H1 (cell line): ENCODE results near the gene COL12A1. TPM values are rescaled to one million over a fixed set of nuclear protein-coding genes. Genes with fewer than 3 reads are reported as not detected.

ENCODE experiments used
- CTCF ChIA-PET: fragments of 300-600 bp; sonication (Branson Sonifier 250); formaldehyde crosslinking; loops from one replicate; lab custom pipeline; 2021; ENCODE audit not compliant: partially characterized antibody; lab: Charles Lee
- POLR2A ChIA-PET: fragments of 300-600 bp; sonication (Branson Sonifier 250); formaldehyde crosslinking; loops from one replicate; lab custom pipeline; 2021; ENCODE audit warnings: inconsistent platforms; ENCODE audit not compliant: partially characterized antibody; lab: Charles Lee
- DNase-seq, 2 experiments: peaks; one replicate each; pipeline versions ENCODE4 v3.0.0 to v3.0.0-alpha.2; 2010 to 2022; ENCODE audit warnings: low spot score in 2 of 2, low read depth in 1 of 2, mixed read lengths in 1 of 2
- FAIRE-seq: peaks from 2 replicates; lab custom pipeline; 2011; peaks lifted over from hg19 to GRCh38; lab: Jason Lieb, UNC
- H2AFZ ChIP-seq: 2 replicates; pipeline ENCODE4 v1.8.1; 2012; ENCODE audit warnings: low read length, inconsistent platforms
- H2AK5ac ChIP-seq: 2 replicates; pipeline ENCODE4 v1.6.1; 2013; ENCODE audit warnings: low read depth, low read length
- H2BK120ac ChIP-seq: replicated peaks from 2 replicates; pipeline ENCODE3; 2013; ENCODE audit warnings: low read depth, low read length, inconsistent platforms
- H2BK12ac ChIP-seq: 2 replicates; pipeline ENCODE4 v1.6.1; 2013; ENCODE audit warnings: low read depth, low read length
- H2BK15ac ChIP-seq: 2 replicates; pipeline ENCODE4 v1.6.1; 2013; ENCODE audit warnings: low read length
- H2BK20ac ChIP-seq: 2 replicates; pipeline ENCODE4 v1.6.1; 2013; ENCODE audit warnings: low read length
- H2BK5ac ChIP-seq: 2 replicates; pipeline ENCODE4 v1.6.1; 2013; ENCODE audit warnings: low read depth, low read length
- H3K14ac ChIP-seq: 2 replicates; pipeline ENCODE4 v1.6.1; 2013; ENCODE audit warnings: inconsistent platforms; ENCODE audit not compliant: insufficient read length
- H3K18ac ChIP-seq: 2 replicates; pipeline ENCODE4 v1.6.1; 2013; ENCODE audit warnings: low read length; ENCODE audit errors: extremely low read depth
- H3K23ac ChIP-seq: 2 replicates; pipeline ENCODE4 v1.6.1; 2013; ENCODE audit warnings: inconsistent platforms; ENCODE audit not compliant: insufficient read length
- H3K23me2 ChIP-seq: 2 replicates; pipeline ENCODE4 v1.6.1; 2013; ENCODE audit warnings: low read depth, low read length
- H3K27ac ChIP-seq: 2 replicates; pipeline ENCODE4 v1.6.1; 2011; ENCODE audit warnings: low read depth, low read length, inconsistent platforms
- H3K27me3 ChIP-seq, 4 experiments: replicated peaks in 1 of 4; 1 replicate in 1 of 4; 2 replicates in 3 of 4; pipeline versions ENCODE4 v1.6.1 to v1.8.1; 2011 to 2013; ENCODE audit warnings: low read length in 3 of 4, mild to moderate bottlenecking in 3 of 4, inconsistent platforms in 2 of 4, mixed read lengths in 2 of 4, moderate library complexity in 1 of 4; ENCODE audit not compliant: control insufficient read depth in 3 of 4, insufficient read depth in 3 of 4; ENCODE audit errors: extremely low read depth in 1 of 4
- H3K36me3 ChIP-seq, 4 experiments: 2 replicates each; pipeline versions ENCODE4 v1.6.1 to v1.8.1; 2011 to 2013; ENCODE audit warnings: mild to moderate bottlenecking in 4 of 4, low read length in 3 of 4, moderate library complexity in 2 of 4, control low read depth in 1 of 4, inconsistent platforms in 1 of 4; ENCODE audit not compliant: insufficient read depth in 4 of 4, control insufficient read depth in 2 of 4
- H3K4ac ChIP-seq: replicated peaks from 2 replicates; pipeline ENCODE3; 2013; ENCODE audit warnings: low read length, low read depth, mixed read lengths, inconsistent platforms; ENCODE audit not compliant: insufficient read length
- H3K4me1 ChIP-seq, 4 experiments: replicated peaks in 1 of 4; 1 replicate in 1 of 4; 2 replicates in 3 of 4; pipeline versions ENCODE4 v1.6.1 to v1.8.1; 2011 to 2013; ENCODE audit warnings: low read length in 3 of 4, inconsistent platforms in 2 of 4, mixed read lengths in 1 of 4; ENCODE audit not compliant: insufficient read depth in 4 of 4, control insufficient read depth in 3 of 4
- H3K4me2 ChIP-seq, 2 experiments: 2 replicates each; pipeline versions ENCODE4 v1.6.1 to v1.8.1; 2011 to 2013; ENCODE audit warnings: low read depth in 2 of 2, low read length in 2 of 2, control low read depth in 1 of 2, inconsistent platforms in 1 of 2, mild to moderate bottlenecking in 1 of 2; ENCODE audit not compliant: insufficient read depth in 1 of 2
- H3K4me3 ChIP-seq, 4 experiments: fragments of 200-600, 300-600 bp in 1 of 4; sonication (generic), shearing (Covaris generic), sonication (Bioruptor Twin) in 1 of 4; 2 replicates each; pipeline versions ENCODE4 v1.5.1 to v1.8.1; 2011 to 2016; ENCODE audit warnings: low read length in 4 of 4, low read depth in 3 of 4, control low read depth in 2 of 4, inconsistent platforms in 2 of 4, mild to moderate bottlenecking in 2 of 4, mixed read lengths in 1 of 4, moderate library complexity in 1 of 4; ENCODE audit not compliant: insufficient read depth in 2 of 4; ENCODE audit errors: extremely low read depth in 1 of 4
- H3K56ac ChIP-seq: replicated peaks from 2 replicates; pipeline ENCODE3; 2013; ENCODE audit warnings: low read depth, mild to moderate bottlenecking, mixed read lengths, low read length, inconsistent platforms; ENCODE audit not compliant: insufficient read length
- H3K79me1 ChIP-seq: 2 replicates; pipeline ENCODE4 v1.6.1; 2013; ENCODE audit warnings: low read depth, low read length, control low read depth
- H3K79me2 ChIP-seq, 2 experiments: 2 replicates each; pipeline versions ENCODE4 v1.6.1 to v1.8.1; 2012 to 2013; ENCODE audit warnings: low read length in 2 of 2, mild to moderate bottlenecking in 2 of 2, inconsistent platforms in 1 of 2; ENCODE audit not compliant: insufficient read depth in 2 of 2, control insufficient read depth in 1 of 2
- H3K9ac ChIP-seq, 4 experiments: replicated peaks in 1 of 4; 1 replicate in 1 of 4; 2 replicates in 3 of 4; pipeline versions ENCODE4 v1.6.1 to v1.8.1; 2011 to 2013; ENCODE audit warnings: low read depth in 3 of 4, low read length in 3 of 4, control low read depth in 2 of 4, mild to moderate bottlenecking in 2 of 4, moderate library complexity in 2 of 4, inconsistent platforms in 1 of 4; ENCODE audit errors: extremely low read depth in 1 of 4
- H3K9me3 ChIP-seq, 2 experiments: 2 replicates each; pipeline versions ENCODE4 v1.6.1 to v1.8.1; 2012 to 2013; ENCODE audit warnings: mild to moderate bottlenecking in 2 of 2, moderate library complexity in 2 of 2, control low read depth in 1 of 2, inconsistent platforms in 1 of 2, low read depth in 1 of 2, low read length in 1 of 2, mixed read lengths in 1 of 2; ENCODE audit not compliant: insufficient read depth in 2 of 2
- H4K20me1 ChIP-seq, 2 experiments: replicated peaks in 1 of 2; 2 replicates each; pipeline versions ENCODE3 to v1.8.1; 2011 to 2013; ENCODE audit warnings: inconsistent platforms in 2 of 2, low read length in 2 of 2, mild to moderate bottlenecking in 1 of 2; ENCODE audit not compliant: insufficient read depth in 2 of 2, control insufficient read depth in 1 of 2
- H4K5ac ChIP-seq: 2 replicates; pipeline ENCODE4 v1.6.1; 2013; ENCODE audit warnings: low read length, low read depth, mixed read lengths, inconsistent platforms; ENCODE audit not compliant: insufficient read length
- H4K8ac ChIP-seq: 2 replicates; pipeline ENCODE4 v1.8.0; 2013; ENCODE audit warnings: mild to moderate bottlenecking, moderate library complexity, low read length, inconsistent platforms; ENCODE audit not compliant: insufficient read depth; ENCODE audit errors: extremely low read depth
- H4K91ac ChIP-seq: replicated peaks from 2 replicates; pipeline ENCODE3; 2013; ENCODE audit warnings: low read length, mixed read lengths, inconsistent platforms; ENCODE audit not compliant: insufficient read length
- BCL11A ChIP-seq, 2 experiments: IDR thresholded peaks; one replicate each; pipeline ENCODE4 v1.6.1; 2011; ENCODE audit warnings: low read depth in 2 of 2, low read length in 2 of 2, mild to moderate bottlenecking in 2 of 2
- CHD1 ChIP-seq: IDR thresholded peaks from 2 replicates; pipeline ENCODE4 v1.6.1; 2012; ENCODE audit warnings: low read depth, low read length, improper control_type of control experiment
- MAFK ChIP-seq: IDR thresholded peaks from 2 replicates; pipeline ENCODE4 v1.6.1; 2012; ENCODE audit warnings: low read depth, mild to moderate bottlenecking, improper control_type of control experiment, low read length
- WGBS, 2 experiments: shearing (Covaris generic) in 1 of 2; methylation state at CpG; one replicate each; pipeline versions ENCODE4 v1.1.6 to v1.1.7; 2013 to 2015; ENCODE audit warnings: low lambda C conversion rate in 2 of 2, mixed read lengths in 2 of 2, inconsistent platforms in 1 of 2, low coverage in 1 of 2, missing lambda C conversion rate in 1 of 2; ENCODE audit not compliant: insufficient replicate concordance in 2 of 2, insufficient coverage in 1 of 2, insufficient read length in 1 of 2; ENCODE audit errors: extremely low coverage in 1 of 2, missing lambda C conversion rate in 1 of 2; 5-methylcytosine and 5-hydroxymethylcytosine counted together
- polyA plus RNA-seq, 7 experiments: library from polyadenylated mRNA; depleted of rRNA in 3 of 7; stranded (reverse) in 5 of 7; unstranded in 2 of 7; fragments of >200 nt in 5 of 7; fragments of 200-250 nt in 2 of 7; gene quantifications; 1 replicate in 5 of 7; 2 replicates in 1 of 7; 4 replicates in 1 of 7; pipeline versions ENCODE4 v1.2.1 to v1.2.3, GENCODE V29; 2011 to 2013; ENCODE audit warnings: missing spikeins in 2 of 7, mixed read lengths in 2 of 7
- total RNA-seq: library from RNA; stranded (reverse); fragmentation: NEBNext Ultra II Directional; extraction: Animal tissue kit (Norgen Biotek cat#: 25700); gene quantifications from 2 replicates; pipeline ENCODE4 v1.2.1, GENCODE V29; 2021

COL12A1 gene
- total and polyA plus RNA-seq, 2 of the 8 experiments (the other 6 are each of a cell fraction or from before 2014, with no cell fraction given) = 1.4 to 4.7 TPM

DNA sequence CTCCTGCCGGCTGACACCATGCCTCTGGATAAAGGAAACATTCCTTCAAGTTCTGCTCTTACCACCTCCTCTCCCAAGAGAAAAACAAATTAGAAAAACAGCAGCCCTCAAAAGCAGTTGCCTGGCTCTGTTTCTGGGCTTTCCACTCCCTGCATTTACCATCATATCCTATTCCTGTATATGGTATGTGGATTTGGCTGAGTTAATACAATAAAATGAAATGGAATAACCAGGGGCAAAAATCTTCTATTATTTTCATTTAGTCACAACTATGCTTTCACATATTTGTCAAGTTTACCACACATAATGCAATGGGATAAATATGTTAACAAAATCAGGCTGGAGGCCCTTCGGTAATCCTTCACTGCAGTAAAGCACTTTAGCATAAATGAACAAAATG is 34.3 kb downstream of the COL12A1 start:
- Histone ChIP-seq H2AK5ac (no peak overlapping the region), H3K9ac (no peak overlapping the region), H3K79me1 (no peaks in the 10 kb centered on the region), H2BK120ac (no peak overlapping the region), H2BK5ac (no peak overlapping the region), H3K4me2 (no peak overlapping the region), H3K4me1 (no peaks in the 10 kb centered on the region), H2AFZ (no peak overlapping the region), H3K79me2 (no peaks in the 10 kb centered on the region), H2BK12ac (no peak overlapping the region), H3K9me3 (no peaks in the 10 kb centered on the region), H3K18ac (no peak overlapping the region), H3K23me2 (no peaks in the 10 kb centered on the region; the same call in 1 of the 2 replicates), H3K27me3 (peaks cover 0 to 2% (median 0%) of the 10 kb centered on the region in 4 experiments; a peak in 1 of 7 replicates), H3K36me3 (no peaks in the 10 kb centered on the region), H3K14ac (no peak overlapping the region), H4K5ac (no peak overlapping the region), H4K8ac (no peak overlapping the region), H2BK20ac (no peak overlapping the region), H4K20me1 (no peaks in the 10 kb centered on the region), H2BK15ac (no peak overlapping the region), H3K56ac (no peak overlapping the region), H3K4me3 (no peak overlapping the region), H3K4ac (no peak overlapping the region), H3K23ac (no peak overlapping the region), H4K91ac (no peak overlapping the region), H3K27ac (no peak overlapping the region)
- TF ChIP-seq BCL11A (IDR thresholded peaks at IDR 0.05; ENCODE audit: low read depth in 2 of 2, low read length in 2 of 2) = no peak
- no peak for TF ChIP-seq MAFK
- no peak for TF ChIP-seq CHD1
- no peak for DNase-seq
- FAIRE-seq = no peak
- POLR2A ChIA-PET = no interaction called here
- WGBS, 2 experiments = 96% methylated on average over 2 of the region's 2 CpGs; no CpG with 5 or more reads in 1 of the 2 experiments
- CTCF ChIA-PET = interaction anchor here (1.0 kb wide), 1 partner anchor 38 kb away, joined by 3 read pairs; no protein-coding TSS in a partner anchor
